ENCODE results near the gene KRT76. TPM values are rescaled to one million over a fixed set of nuclear protein-coding genes. Genes with fewer than 3 reads are reported as not detected.

Gene KRT76
- not detected for total RNA-seq

- Histone ChIP-seq H3K27me3 (peaks cover 0 to 6% of the 10 kb centered on the region in 2 donors), H3K4me3 (no peak within 1 kb of the TSS), H3K27ac (no peak within 1 kb of the TSS), H3K9me3 (no peaks in the 10 kb centered on the region), H3K4me1 (no peaks in the 10 kb centered on the region), H3K36me3 (no peaks in the 10 kb centered on the region)
- no peak for DNase-seq (ENCODE audit: low spot score in 2 of 2)
- WGBS, 2 donors, result 81% methylated on average over 5 to 8 of the region's 8 CpGs
- TF ChIP-seq EP300 (IDR thresholded peaks at IDR 0.05) (no peak), CTCF (IDR thresholded peaks at IDR 0.05) (no peak), POLR2A (IDR thresholded peaks at IDR 0.05) (no peak)
Observed at GRCh38 chr12:52776913-52777395, at the start of gene KRT76. KRT76 (minus strand) TSS chr12:52777345; CDS start chr12:52777291, 54 bp downstream.

GRCh38 chr12:52825961-52826360, 48.8 kb upstream of the KRT76 start:
- whole genome bisulfite sequencing, 2 donors, result 81 to 85% methylated on average over 4 of the region's 4 CpGs
- H3K27ac ChIP-seq, result no peak overlapping the region
- H3K4me1 ChIP-seq, result no peaks in the 10 kb centered on the region
- H3K9me3 ChIP-seq, result no peaks in the 10 kb centered on the region
- no peaks in the 10 kb centered on the region for H3K27me3 ChIP-seq
- DNase-seq (ENCODE audit: low spot score in 2 of 2), result no peak
- H3K4me3 ChIP-seq, result no peak overlapping the region
- TF ChIP-seq EP300 (IDR thresholded peaks at IDR 0.05) (no peak), CTCF (IDR thresholded peaks at IDR 0.05) (no peak), POLR2A (IDR thresholded peaks at IDR 0.05) (no peak)
- H3K36me3 ChIP-seq, result no peaks in the 10 kb centered on the region

- Histone ChIP-seq H3K4me1 (no peaks in the 10 kb centered on the region), H3K36me3 (no peaks in the 10 kb centered on the region), H3K27ac (no peak overlapping the region), H3K9me3 (no peaks in the 10 kb centered on the region), H3K27me3 (no peaks in the 10 kb centered on the region), H3K4me3 (no peak overlapping the region)
- 81 to 83% methylated on average over 4 to 5 of the region's 5 CpGs for WGBS, 2 donors
- TF ChIP-seq POLR2A (IDR thresholded peaks at IDR 0.05) (no peak), CTCF (IDR thresholded peaks at IDR 0.05) (no peak), EP300 (IDR thresholded peaks at IDR 0.05) (no peak)
- no peak for DNase-seq (ENCODE audit: low spot score in 2 of 2)
Observed at GRCh38 chr12:52824741-52825410, 47.7 kb upstream of the KRT76 start.

- Histone ChIP-seq H3K4me3 (no peak overlapping the region), H3K9me3 (no peaks in the 10 kb centered on the region), H3K4me1 (no peaks in the 10 kb centered on the region), H3K27ac (no peak overlapping the region), H3K36me3 (no peaks in the 10 kb centered on the region), H3K27me3 (no peaks in the 10 kb centered on the region)
- TF ChIP-seq POLR2A (IDR thresholded peaks at IDR 0.05), result no peak
- TF ChIP-seq EP300 (IDR thresholded peaks at IDR 0.05), result no peak
- no peak for TF ChIP-seq CTCF (IDR thresholded peaks at IDR 0.05)
- 90 to 91% methylated on average over 9 to 15 of the region's 15 CpGs for WGBS, 2 donors
- no peak for DNase-seq (ENCODE audit: low spot score in 2 of 2)
Observed at GRCh38 chr12:52823761-52824450, 46.8 kb upstream of the KRT76 start.

Data from tibial nerve (tissue), 4 donors.